Thyroid gland (tissue), 4 donors: ENCODE data around the gene COL20A1. TPM values are rescaled to one million over a fixed set of nuclear protein-coding genes. Genes with fewer than 3 reads are reported as not detected.

Experiments
- DNase-seq, 2 donors: peaks; one replicate each; pipeline ENCODE4 v3.0.0-alpha.2; 2019
- H3K27ac ChIP-seq, 3 donors: fragments of 200-600 bp; sonication (generic); 1 replicate in 2 of 3; 2 replicates in 1 of 3; pipeline ENCODE4 v1.5.1; 2016 to 2019; ENCODE audit warnings: mild to moderate bottlenecking in 1 of 3, moderate library complexity in 1 of 3
- H3K27me3 ChIP-seq: fragments of 200-600 bp; sonication (generic); one replicate; pipeline ENCODE4 v1.5.1; 2019
- H3K36me3 ChIP-seq, 2 donors: fragments of 200-600 bp; sonication (generic); one replicate each; pipeline ENCODE4 v1.5.1; 2016 to 2019
- H3K4me1 ChIP-seq, 2 donors: fragments of 200-600 bp; sonication (generic); one replicate each; pipeline ENCODE4 v1.5.1; 2017 to 2019
- H3K4me3 ChIP-seq, 3 donors: fragments of 200-600 bp; sonication (generic); replicated peaks in 1 of 3; 1 replicate in 2 of 3; 2 replicates in 1 of 3; pipeline ENCODE4 v1.5.1; 2016; ENCODE audit warnings: mild to moderate bottlenecking in 1 of 3
- H3K9me3 ChIP-seq: fragments of 200-600 bp; sonication (generic); one replicate; pipeline ENCODE4 v1.5.1; 2017
- CTCF ChIP-seq, 6 experiments: fragments of 200-600 bp in 3 of 6; fragments of 450-650 bp in 3 of 6; sonication (generic) in 3 of 6; IDR thresholded peaks; one replicate each; pipeline ENCODE4 v1.5.1; 2016 to 2019; ENCODE audit warnings: antibody characterized with exemption in 6 of 6, mild to moderate bottlenecking in 2 of 6, inconsistent platforms in 1 of 6, moderate library complexity in 1 of 6
- POLR2A ChIP-seq, 2 donors: fragments of 450-650 bp; IDR thresholded peaks; one replicate each; pipeline ENCODE4 v1.6.1; 2017; ENCODE audit warnings: antibody characterized with exemption in 2 of 2, mild to moderate bottlenecking in 2 of 2, moderate library complexity in 1 of 2
- WGBS, 2 donors: methylation state at CpG; one replicate each; pipeline ENCODE4 v1.1.5; 2017; 5-methylcytosine and 5-hydroxymethylcytosine counted together
- intact Hi-C: fragments of 100-400 bp; cut with DNase I; formaldehyde crosslinking; loops from one replicate; pipeline ENCODE4 v1.15.1; 2023
- total RNA-seq, 4 donors: library from RNA; depleted of rRNA; stranded (reverse); fragments of >200 nt; gene quantifications; one replicate each; pipeline ENCODE4 v1.2.3, GENCODE V29; 2016

The COL20A1 gene
- total RNA-seq, 4 donors from 2014 or later: 0.13 TPM; not detected in 3

GRCh38 chr20:63288581-63289251 lies 4.3 kb upstream of the COL20A1 start:
- Histone ChIP-seq H3K36me3 (peaks cover 10 to 27% of the 10 kb centered on the region in 2 donors), H3K9me3 (no peaks in the 10 kb centered on the region), H3K4me3 (no peak overlapping the region), H3K27ac (no peak overlapping the region), H3K4me1 (no peaks in the 10 kb centered on the region), H3K27me3 (no peaks in the 10 kb centered on the region)
- 94 to 98% methylated on average over 14 to 27 of the region's 28 CpGs for whole genome bisulfite sequencing, 2 donors
- TF ChIP-seq POLR2A (IDR thresholded peaks at IDR 0.05): no peak
- no peak for TF ChIP-seq CTCF (IDR thresholded peaks at IDR 0.05)
- no peak for DNase-seq
- intact Hi-C loops: no loop called here

- peaks cover 10 to 27% of the 10 kb centered on the region in 2 donors for H3K36me3 ChIP-seq
- no peaks in the 10 kb centered on the region for H3K27me3 ChIP-seq
- no peak for DNase-seq
- H3K4me1 ChIP-seq: no peaks in the 10 kb centered on the region
- TF ChIP-seq CTCF (IDR thresholded peaks at IDR 0.05) (no peak), POLR2A (IDR thresholded peaks at IDR 0.05) (no peak)
- no peak overlapping the region for H3K4me3 ChIP-seq
- intact Hi-C loops: no loop called here
- WGBS, 2 donors: 98% methylated on average over 8 of the region's 25 CpGs
- no peaks in the 10 kb centered on the region for H3K9me3 ChIP-seq
- no peak overlapping the region for H3K27ac ChIP-seq
Measured at GRCh38 chr20:63289311-63290135, 3.5 kb upstream of the COL20A1 start.

GRCh38 chr20:63290136-63290676 lies 2.8 kb upstream of the COL20A1 start:
- intact Hi-C loops: no loop called here
- H3K36me3 ChIP-seq: peaks cover 10 to 27% of the 10 kb centered on the region in 2 donors
- no peak for DNase-seq
- H3K4me1 ChIP-seq: no peaks in the 10 kb centered on the region
- H3K9me3 ChIP-seq: no peaks in the 10 kb centered on the region
- no peak overlapping the region for H3K4me3 ChIP-seq
- H3K27ac ChIP-seq: no peak overlapping the region
- WGBS, 2 donors: 91 to 93% methylated on average over 13 to 17 of the region's 17 CpGs
- TF ChIP-seq POLR2A (IDR thresholded peaks at IDR 0.05) (no peak), CTCF (IDR thresholded peaks at IDR 0.05) (no peak)
- no peaks in the 10 kb centered on the region for H3K27me3 ChIP-seq

GRCh38 chr20:63290677-63291472 lies 2.1 kb upstream of the COL20A1 start:
- Histone ChIP-seq H3K4me1 (no peaks in the 10 kb centered on the region), H3K27ac (no peak overlapping the region), H3K9me3 (no peaks in the 10 kb centered on the region), H3K27me3 (no peaks in the 10 kb centered on the region), H3K4me3 (no peak overlapping the region), H3K36me3 (peaks cover 6 to 23% of the 10 kb centered on the region in 2 donors)
- TF ChIP-seq CTCF (IDR thresholded peaks at IDR 0.05): peak; percentile 23 to 74 (median 58)
- TF ChIP-seq POLR2A (IDR thresholded peaks at IDR 0.05): no peak
- peak; percentile 56 to 59 for DNase-seq
- intact Hi-C loops: no loop called here
- WGBS, 2 donors: 35 to 46% methylated on average over 12 to 13 of the region's 26 CpGs
